GM18858 (cell line): ENCODE data around the gene OR2B2.
A peak's percentile ranks its signal among the peaks of the same experiment; 100 is the strongest.

Experiments used
- ATAC-seq: cut with Tn5 transposase; IDR thresholded peaks from one replicate; pipeline ENCODE4 v1.9.1; 2021; ENCODE audit not compliant: unreplicated experiment

Gene OR2B2

GRCh38 chr6:27867945-27868300 is 44.3 kb downstream of the OR2B2 start:
- no peak for ATAC-seq

- no peak for ATAC-seq
Observed at GRCh38 chr6:27867051-27867944, 44.9 kb downstream of the OR2B2 start.

- no peak for ATAC-seq
Observed at GRCh38 chr6:27866357-27867050, 45.7 kb downstream of the OR2B2 start.

- no peak for ATAC-seq
Observed at GRCh38 chr6:27865850-27866356, 46.3 kb downstream of the OR2B2 start.

- peak; percentile 52 for ATAC-seq
Observed at GRCh38 chr6:27864906-27865849, 47.0 kb downstream of the OR2B2 start.

GRCh38 chr6:27863962-27864905 is 48.0 kb downstream of the OR2B2 start:
- no peak for ATAC-seq

GRCh38 chr6:27862396-27863066 is 49.7 kb downstream of the OR2B2 start:
- no peak for ATAC-seq

- no peak for ATAC-seq
Observed at GRCh38 chr6:27861861-27862260, 50.3 kb downstream of the OR2B2 start.

- ATAC-seq, result no peak
Observed at GRCh38 chr6:27861276-27861840, 50.8 kb downstream of the OR2B2 start.
